NCI-H774 (cell line): ENCODE results near the gene AFF3.
"Not testable (repeated sequence)": the region's sequence is repeated elsewhere in the genome, so short reads cannot be mapped to it uniquely, and the experiment has no call there.

Source experiments
- DNase-seq: peaks from one replicate; lab custom pipeline; 2025; lab: John Stamatoyannopoulos, UW

Gene AFF3

DNA sequence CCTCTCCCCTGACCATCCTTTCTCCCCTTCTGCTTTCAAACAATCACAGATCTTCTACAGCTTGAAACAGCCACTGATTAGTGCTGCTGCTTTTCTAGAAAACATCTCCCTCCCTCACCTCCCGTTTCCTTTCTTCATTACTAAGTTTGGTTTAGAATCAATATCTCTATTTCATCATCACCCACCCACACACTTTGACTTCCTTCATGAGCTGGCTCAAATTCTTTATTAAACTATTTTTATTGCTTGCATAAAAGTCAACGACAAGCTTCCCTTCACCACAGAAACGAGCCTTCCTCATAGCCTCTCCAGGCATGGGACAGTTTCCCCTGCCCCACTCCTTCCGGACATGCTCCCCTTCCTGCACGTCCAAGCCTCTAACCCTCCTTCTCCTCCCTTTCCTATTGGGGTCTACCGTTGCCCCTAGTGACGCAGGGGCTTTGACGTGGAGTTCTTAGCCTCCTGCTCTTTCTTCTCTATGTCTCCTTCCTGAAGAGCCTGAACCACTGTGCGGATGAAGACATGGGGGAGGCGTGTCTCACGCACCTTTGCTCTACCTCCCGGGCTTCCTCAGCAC, 172.0 kb downstream of the AFF3 start:
- no peak for DNase-seq

DNA sequence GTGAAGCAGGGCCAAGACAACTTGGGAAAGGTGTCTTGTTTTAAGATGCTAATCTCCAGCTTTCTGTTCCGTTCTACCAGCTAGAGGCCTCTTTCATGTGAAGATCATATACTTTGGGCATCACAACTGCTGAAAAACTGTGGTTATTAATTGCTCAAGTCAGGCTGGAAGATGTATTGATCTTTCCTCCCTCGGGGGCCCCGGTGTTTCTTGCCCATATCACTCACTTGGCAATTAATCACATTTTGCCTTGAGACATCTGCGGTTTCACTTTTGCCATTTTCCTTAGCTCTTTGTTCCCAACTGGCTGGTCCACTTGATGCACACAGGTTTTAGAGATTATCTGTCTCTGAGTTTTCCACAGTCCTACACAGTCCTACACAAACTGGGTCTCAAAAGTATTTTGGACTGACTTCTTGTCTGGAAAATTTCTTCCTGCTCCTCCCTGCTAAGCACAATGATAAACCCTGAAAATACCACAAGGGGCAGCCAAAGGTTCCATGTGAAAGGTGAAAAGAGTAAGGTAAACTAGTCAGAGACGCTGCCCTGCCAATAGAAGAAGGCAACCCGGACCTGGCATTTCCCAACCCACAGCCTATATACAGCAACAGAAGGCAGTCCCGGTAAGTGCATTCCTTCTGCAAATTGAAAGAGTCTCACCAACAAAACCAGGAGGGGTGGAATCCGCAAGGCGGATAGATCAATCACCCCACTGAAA, 181.0 kb downstream of the AFF3 start:
- DNase-seq = no peak

DNA sequence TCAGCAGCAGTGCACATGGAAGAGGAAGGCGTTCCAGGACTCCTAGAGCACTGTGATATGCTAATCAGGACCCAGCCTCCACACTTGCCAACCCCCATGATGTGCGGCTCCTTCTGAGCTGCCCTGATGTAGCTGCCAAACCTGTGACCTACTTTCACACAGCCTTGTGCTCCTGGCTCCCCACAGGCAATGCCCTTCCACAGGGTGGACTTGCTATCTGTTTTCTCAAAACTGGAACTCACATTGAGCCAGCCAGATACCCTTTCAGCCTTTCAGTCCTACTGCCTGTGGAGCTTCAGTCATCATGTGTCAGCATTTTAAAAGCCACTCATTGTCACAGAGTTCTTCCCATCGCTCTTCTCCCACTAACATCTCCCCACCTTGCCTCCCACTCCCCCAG, 181.6 kb downstream of the AFF3 start:
- no peak for DNase-seq

DNA sequence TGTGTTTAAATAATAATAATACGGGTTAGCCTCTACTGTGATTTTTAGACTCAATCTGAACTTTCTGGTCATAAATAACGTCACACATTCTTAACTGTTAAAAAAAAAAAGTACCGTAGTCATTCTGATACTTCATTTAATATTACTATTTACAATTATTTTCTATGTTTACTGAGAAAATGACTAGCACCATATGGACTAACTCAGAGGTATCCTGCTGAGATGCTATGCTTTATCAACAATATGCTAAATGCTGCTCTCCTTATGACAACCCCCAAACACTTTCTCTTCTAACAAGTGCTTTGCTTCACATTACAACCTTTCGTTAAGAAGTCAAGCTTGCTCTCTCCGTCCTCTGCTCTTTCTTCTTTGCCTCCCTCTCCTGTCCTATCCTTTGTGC, 182.1 kb downstream of the AFF3 start:
- DNase-seq = no peak

DNA sequence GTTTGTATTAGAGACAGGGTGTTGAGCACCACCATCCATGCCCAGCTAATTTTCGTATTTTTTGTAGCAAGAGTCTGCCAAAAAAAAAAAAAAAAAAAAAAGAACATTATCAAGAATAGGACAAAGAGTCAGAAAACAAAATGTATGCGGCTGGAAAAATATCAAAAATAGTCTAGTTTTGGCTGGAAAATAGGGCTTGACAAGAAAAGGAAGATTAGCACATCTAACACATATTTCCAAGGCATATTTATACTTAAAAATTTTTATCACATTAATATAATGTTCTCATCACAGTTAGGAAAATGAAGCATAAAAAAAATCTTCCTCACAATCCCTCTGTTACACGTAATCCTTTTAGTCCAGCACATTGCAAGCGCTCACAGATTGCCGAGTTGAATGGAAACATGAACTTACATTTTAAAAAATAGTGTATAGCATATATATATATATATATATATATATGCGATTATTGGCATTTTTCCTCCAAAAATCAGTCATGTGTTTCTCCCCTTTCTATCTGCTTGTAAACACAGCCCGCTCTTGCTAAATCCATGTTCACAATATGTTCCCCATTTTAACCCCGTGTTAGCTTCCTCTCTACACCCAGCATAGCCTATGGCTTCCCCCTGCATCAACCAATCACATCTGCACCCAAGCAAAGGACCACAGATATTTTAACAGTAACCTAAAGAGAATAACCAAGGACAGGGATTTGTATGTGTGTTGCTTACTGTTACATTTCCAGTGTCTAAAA, 183.0 kb downstream of the AFF3 start:
- no peak for DNase-seq

DNA sequence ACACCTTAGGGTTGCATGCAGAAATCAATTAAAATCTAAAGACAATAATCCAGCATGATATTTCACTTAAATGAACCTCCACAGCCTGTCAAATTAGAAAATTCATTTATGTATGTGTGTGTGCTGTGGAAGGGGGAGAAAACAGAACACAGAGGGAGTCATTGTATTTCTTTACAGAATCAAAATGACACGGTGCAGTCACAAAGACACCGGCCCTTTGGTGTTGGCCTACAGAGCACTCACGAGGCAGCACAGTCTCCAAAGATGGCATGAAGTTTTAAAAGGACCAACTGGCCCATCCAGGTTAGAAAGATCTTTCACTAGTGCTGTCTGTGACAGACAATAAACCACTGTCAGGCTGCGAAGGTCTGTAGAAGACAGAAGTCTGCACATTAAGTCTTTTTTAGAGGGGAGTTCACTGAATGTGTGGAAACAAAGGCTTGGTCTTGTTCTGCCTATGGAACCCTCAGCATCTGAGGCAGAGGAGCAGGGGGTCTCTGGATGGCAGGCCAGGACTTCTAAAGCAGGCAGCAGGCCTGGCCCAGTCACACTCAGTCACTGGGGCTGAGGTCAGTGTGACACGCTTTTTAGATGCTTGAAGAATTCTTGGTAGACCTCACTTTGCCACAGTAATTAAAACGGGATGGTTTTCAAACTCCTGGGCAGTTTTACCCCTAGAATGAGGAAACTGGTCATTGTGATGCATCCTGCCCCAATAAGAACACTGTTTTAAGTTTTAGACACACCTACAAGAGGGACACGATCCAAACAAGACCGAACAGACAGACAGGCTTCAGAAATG, 184.9 kb downstream of the AFF3 start:
- no peak for DNase-seq

DNA sequence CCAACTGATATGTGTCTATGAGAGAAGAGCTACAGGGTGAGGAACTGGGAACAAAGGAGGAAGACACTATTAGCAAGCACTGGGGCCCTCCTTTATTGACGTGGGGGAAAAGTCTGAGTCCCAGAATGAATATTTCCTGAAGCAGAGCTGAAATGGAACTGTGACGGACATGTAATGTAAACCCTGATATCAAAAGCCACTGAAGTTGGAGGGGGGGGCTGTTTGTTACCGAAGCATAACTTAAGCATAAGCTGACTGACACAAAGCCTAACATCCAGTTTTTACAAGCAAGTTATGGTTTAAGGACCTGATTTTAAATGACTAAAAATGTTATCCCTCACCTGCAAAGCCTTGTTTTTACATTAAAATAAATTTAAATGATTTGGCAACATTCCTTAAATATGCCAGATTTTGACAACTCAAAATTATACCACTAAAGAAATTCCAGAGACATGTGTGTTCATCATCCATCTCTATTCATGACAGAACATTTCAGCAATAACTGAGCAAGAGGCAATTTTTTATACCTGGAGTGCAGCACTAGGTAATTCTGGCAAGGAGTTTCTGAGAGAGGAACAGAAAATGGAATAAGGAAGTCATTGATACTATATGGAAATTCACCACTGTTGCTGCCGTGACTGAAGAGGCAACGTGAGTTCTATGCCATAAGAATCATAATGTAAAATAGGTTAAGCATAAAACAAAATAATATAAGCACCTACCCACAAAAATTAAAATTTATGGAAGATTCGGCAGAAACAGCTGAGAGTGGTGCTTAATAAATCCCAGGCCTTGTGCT, 186.0 kb downstream of the AFF3 start:
- no peak for DNase-seq

DNA sequence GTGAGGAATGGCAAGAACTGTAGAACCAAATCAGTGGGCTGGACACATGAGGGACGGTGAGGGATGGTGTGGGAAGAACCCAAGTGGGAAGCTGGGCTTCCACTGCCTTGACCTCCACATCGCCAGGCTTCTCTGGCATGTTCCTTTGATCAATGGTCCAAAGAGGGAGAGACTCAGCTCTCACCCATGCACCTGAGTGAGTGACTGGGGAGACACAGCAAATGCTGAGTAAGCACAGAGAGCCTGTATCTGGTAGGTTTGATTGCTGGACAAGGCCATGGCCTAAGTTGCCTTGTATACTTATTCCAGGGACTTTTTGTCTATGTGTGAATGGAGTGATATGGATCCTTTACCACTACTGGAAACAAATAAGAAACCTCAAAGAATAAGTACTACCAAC, 188.6 kb downstream of the AFF3 start:
- DNase-seq = no peak

DNA sequence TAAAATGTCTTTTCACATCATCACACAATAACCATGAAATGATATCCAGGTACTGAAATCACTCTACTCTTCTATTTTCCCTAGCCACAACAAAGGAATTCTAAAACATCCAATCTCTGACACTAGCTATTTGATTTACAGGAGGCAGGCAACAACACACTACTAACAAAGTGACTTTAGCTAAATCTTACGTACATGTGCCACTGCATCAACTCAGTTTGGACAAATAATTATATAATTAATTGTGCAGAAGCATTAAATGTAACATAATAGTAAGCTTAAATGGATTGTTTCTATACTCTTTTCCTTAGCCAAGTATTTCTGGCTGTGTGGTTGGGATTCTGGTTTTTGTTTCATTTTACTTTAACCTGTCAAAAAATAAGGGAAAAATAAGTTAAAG, 192.4 kb downstream of the AFF3 start:
- no peak for DNase-seq

DNA sequence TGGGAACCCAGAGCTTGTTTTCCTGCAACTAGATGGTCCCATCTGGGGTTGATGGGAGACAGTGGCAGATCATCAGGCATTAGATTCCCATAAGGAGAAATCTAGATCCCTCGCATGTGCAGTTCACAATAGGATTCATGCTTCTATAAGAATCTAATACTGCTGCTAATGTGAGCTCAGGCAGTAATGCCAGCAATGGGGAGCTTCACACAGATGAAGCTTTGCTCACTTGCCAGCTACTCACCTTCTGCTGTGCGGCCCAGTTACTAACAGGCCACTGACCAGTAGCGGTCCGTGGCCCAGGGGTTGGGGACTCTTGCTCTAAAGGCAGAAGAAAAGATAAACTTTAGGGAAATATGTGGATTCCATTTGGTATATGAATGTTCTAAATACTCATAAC, 192.9 kb downstream of the AFF3 start:
- no peak for DNase-seq

DNA sequence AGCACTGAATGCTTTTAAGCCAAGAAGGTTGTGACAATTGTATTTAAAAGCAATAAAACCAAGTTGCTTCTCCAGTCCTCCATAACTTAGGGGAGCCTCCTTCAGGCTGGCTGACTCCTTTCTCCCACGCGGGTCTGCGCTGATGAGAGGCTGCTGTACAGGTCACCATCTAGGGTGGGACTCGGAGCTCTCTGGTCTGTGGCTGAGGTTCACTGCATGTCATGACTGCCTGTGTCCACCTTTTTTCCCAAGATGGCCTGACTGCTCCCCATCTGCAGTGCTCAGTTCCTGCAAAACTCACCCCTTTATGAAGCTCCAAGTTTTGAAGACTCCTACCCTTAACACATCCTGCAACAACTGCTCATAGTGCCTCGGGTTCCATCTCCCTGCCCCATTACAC, 194.4 kb downstream of the AFF3 start:
- DNase-seq = no peak

DNA sequence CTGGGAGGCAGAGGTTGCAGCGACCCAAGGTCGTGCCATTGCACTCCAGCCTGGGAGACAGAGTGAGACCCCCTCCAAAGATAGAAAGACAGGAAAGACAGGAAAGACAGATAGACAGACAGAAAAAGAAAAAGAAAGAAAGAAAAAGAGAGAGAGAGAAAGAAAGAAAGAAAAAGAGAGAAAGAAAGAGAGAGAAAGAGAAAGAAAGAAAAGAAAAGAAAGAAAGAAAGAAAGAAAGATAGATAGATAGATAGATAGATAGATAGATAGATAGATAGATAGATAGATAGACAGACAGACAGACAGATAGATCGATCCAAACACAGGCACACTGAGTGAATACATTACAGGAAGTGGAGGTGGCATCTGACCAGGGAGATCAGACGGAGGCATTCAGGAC, 195.0 kb downstream of the AFF3 start:
- not testable (repeated sequence) for DNase-seq

DNA sequence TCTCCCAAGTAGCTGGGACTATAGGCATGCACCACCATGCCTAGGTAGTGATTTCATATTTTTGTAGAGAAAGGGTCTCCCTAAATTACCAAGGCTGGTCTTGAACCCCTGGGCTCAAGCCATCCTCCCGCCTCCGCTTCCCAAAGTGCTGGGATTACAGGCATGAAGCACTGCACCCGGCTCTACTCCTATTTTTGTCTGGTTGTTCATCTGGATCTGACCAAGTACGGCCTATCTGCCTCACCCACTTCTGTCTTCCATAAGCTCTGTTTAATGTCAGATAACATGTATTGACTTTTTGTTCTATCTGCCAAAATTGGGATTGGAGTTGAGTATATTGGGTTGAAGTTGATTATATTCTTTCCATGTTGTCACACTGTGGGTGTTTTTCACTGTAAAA, 198.4 kb downstream of the AFF3 start:
- DNase-seq = no peak

DNA sequence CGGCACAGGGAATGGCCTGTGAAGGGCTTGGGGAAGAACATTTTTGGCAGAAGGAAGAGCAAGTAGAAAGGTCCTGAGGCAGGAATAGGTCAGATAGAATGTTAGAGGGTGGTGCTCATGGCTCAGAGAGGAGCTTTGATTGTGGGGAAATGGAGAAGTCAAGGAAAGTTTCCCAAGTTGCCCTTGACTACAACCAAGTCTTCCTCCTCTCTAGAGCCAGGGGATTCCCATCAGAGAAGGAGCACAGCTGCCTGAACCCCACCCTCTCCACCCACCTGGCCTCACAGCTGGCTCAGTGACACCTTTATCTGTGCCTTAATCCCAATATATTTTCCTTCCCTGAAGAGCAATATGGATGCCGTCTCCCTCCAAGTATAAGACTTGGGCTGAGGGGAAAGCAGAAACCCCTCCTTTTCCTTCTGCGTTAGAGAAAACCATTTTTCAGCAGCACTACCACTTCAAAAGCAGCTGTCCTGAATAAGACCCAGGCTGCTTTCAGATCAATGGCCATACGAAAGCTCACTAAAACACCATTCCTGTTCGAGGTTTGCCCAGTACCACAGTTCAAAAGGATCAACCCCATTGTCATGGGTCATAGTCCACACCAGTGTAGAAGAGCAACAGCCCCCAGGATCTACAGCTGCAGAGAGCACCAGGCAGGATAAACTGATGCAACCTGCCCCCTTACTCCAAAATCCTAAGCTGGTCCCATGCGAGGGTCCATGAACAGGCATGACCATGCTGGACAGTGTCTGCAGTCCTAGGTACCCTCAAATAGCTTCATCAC, 199.6 kb downstream of the AFF3 start:
- DNase-seq = no peak

DNA sequence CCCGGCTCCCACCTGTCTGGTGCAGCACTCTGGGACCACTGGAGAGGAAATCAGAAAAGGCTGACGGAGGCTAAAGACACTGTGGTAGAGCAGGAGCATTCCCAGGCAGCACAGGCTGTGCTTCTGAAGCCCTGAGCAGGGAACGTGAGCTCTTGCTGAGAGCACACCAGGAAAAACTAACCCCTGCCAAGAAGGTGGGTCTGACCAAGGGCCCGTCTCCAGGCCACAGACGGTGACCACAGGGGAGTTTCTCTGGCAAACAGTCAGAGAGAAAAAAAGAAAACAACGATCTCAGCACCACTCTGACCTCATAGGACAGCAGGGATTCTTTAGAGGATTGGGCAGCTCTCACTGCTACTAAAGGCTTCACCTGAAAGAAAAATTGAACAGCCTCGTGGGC, 201.4 kb downstream of the AFF3 start:
- DNase-seq = no peak

DNA sequence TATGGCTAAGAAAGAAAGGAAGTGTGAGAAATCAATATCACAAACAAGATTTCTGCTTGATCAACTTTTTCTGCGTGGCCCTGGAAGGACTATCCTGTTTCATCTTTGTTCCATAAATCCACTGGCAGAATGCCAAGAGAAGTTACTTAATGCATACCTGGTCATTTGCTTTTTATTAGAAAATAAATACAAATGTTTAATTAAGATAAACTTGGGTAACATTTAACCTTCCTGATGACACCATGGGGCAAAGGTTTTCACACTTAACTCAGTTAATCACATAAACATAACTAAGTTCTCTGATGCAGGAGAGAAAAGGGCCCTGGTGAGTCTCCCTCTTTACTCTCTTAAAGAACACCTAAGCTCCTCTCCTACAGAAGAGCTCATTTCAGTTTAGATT, 203.3 kb downstream of the AFF3 start:
- no peak for DNase-seq

DNA sequence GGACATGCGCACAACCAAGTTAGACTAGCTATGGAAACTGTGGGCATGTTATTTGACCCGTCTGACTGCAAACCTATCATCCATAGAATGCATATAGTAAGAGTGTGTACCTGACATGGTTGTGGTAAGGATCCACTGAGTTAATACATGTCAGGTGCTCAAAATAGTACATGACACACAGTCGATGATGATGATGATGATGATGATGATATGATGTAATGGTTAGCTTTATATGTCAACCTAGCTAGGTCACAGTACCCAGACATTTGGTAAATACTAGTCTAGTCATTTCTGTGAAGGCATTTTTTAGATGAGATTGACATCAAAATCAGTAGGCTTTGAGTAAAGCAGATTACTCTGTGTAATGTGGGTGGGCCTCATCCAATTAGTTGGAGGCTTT, 204.1 kb downstream of the AFF3 start:
- no peak for DNase-seq

DNA sequence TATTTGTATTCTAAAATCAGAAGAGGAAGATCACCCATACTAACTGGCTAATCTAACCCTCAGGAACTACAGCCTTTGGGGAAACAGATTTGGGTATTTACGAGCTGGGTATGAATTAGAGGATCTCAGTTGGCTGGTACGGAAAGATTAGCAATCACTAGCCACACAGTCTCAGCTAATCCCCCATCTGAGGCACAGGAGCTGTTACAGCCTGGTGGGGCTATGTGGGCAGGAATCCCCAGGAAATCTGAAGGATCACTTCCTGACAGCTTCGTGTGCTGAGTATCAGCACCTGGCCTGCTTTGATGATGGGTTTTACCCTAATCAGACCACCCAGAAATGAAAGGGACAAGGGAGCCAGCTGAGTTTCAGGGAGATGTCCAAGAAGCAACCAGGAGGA, 206.3 kb downstream of the AFF3 start:
- DNase-seq = no peak

DNA sequence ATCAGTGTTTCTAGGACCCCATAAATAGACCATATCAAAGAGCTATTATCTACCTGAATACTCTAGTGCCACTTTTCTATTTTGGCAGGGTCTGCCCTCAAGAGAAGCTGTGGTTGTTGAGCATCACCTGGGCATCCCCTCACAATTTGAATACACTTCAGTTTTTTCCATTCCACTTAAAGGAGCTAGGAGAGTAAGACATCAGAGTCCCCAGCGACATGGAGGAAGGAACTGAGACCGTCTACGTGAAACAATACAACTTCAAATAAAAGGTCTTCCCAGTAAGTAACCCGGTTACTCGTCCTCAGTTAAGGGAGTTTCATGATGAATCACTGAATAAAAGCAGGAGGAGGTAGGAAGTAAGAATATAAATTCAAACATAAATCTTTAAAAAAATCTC, 206.7 kb downstream of the AFF3 start:
- no peak for DNase-seq

DNA sequence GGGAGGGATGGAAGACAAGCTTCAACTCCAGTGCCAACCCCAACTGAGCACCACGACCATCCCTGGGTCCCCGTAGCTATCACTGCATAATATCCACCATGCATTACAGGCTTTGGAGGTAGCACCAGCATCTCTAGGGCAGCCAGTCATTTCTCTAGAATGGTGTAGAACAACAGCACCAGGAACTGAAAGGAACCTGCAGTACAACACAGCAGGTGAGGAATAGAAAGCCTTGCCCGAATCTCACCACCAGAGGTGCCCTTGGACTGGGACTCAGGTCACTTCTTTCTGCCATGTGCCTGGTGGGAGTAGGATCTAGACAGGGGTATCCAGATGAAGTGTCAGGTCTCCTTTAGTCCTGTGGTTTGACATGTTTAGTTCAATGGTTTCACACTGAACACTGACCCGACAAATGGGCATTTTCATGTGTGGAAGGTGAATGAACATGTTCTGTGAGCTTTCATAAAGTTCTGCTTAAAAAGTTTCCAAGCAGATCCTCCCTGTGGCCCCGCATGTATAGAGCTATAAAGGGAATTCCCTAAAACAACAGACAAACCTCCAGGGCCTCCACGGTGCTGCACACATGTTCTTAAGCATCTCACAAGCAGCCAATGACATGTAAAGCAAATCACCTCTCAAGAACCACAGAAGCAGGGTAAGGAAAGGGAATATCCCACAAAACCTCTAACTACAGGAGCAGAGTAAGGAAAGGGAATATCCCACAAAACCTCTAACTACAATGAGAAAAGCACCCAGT, 208.3 kb downstream of the AFF3 start:
- DNase-seq = no peak
